CD4-positive, alpha-beta T cell treated with Interferon alpha-2 for 1 hour (primary cell): Measurements from ENCODE around the gene WBP4.
"Not testable (repeated sequence)": the region's sequence is repeated elsewhere in the genome, so short reads cannot be mapped to it uniquely, and the experiment has no call there.

Experiments used
- DNase-seq, 2 donors: peaks; one replicate each; pipeline ENCODE4 v3.0.0-alpha.2; 2020 to 2022

Gene WBP4

GRCh38 chr13:41085961-41086585, 24.8 kb downstream of the WBP4 start:
- no peak for DNase-seq

GRCh38 chr13:41095681-41096080, 34.4 kb downstream of the WBP4 start:
- DNase-seq = not testable (repeated sequence)

GRCh38 chr13:41098761-41099160, 37.5 kb downstream of the WBP4 start:
- no peak for DNase-seq

GRCh38 chr13:41099986-41100385, 38.7 kb downstream of the WBP4 start:
- no peak for DNase-seq

GRCh38 chr13:41107104-41107571, 45.8 kb downstream of the WBP4 start:
- DNase-seq = no peak

GRCh38 chr13:41107584-41108014, 46.3 kb downstream of the WBP4 start:
- no peak for DNase-seq

- DNase-seq = no peak
Measured at GRCh38 chr13:41111454-41111853, 50.1 kb downstream of the WBP4 start.

- no peak for DNase-seq
Measured at GRCh38 chr13:41117869-41118268, 56.6 kb downstream of the WBP4 start.

- DNase-seq = peak in 1 of 2 donors; percentile 45
Measured at GRCh38 chr13:41122838-41123237, 61.5 kb downstream of the WBP4 start.

- DNase-seq = no peak
Measured at GRCh38 chr13:41127701-41128100, 66.4 kb downstream of the WBP4 start.

GRCh38 chr13:41130356-41130755, 69.0 kb downstream of the WBP4 start:
- peak in 1 of 2 donors; percentile 16 for DNase-seq

- not testable (repeated sequence) for DNase-seq
Measured at GRCh38 chr13:41131189-41131588, 69.9 kb downstream of the WBP4 start.

GRCh38 chr13:41131660-41132511, 70.6 kb downstream of the WBP4 start:
- DNase-seq = not testable (repeated sequence)

GRCh38 chr13:41132512-41133152, 71.3 kb downstream of the WBP4 start, which contains the start of gene KBTBD6:
Gene KBTBD6 (minus strand): TSS chr13:41132802. CDS start chr13:41132511, 291 bp downstream.
- DNase-seq = peak; percentile 91 to 94
